HUES64 (cell line): Measurements from ENCODE around the gene TRAF3.

Experiments used
- H3K27ac ChIP-seq: 2 replicates; pipeline ENCODE4 v1.7.0; 2013; ENCODE audit warnings: low read depth, low read length, inconsistent platforms
- H3K27me3 ChIP-seq: 2 replicates; pipeline ENCODE4 v1.6.1; 2013; ENCODE audit warnings: mild to moderate bottlenecking, low read length; ENCODE audit not compliant: insufficient read depth
- H3K36me3 ChIP-seq: 2 replicates; pipeline ENCODE4 v1.6.1; 2013; ENCODE audit warnings: mild to moderate bottlenecking, low read length; ENCODE audit not compliant: insufficient read depth
- H3K4me1 ChIP-seq: 2 replicates; pipeline ENCODE4 v1.6.1; 2013; ENCODE audit warnings: mild to moderate bottlenecking, low read length, moderate library complexity; ENCODE audit not compliant: insufficient read depth
- H3K4me3 ChIP-seq: 2 replicates; pipeline ENCODE4 v1.5.1; 2013; ENCODE audit warnings: mild to moderate bottlenecking, low read length, moderate library complexity
- H3K9ac ChIP-seq: 2 replicates; pipeline ENCODE4 v1.6.1; 2013; ENCODE audit warnings: mild to moderate bottlenecking, low read depth, low read length
- H3K9me3 ChIP-seq: 2 replicates; pipeline ENCODE4 v1.6.1; 2013; ENCODE audit warnings: low read depth, low read length; ENCODE audit not compliant: insufficient read depth
- WGBS: fragments of 150-250, 120-280 bp; methylation state at CpG from one replicate; pipeline ENCODE4 v1.1.7; 2013; ENCODE audit warnings: missing lambda C conversion rate; 5-methylcytosine and 5-hydroxymethylcytosine counted together

The TRAF3 gene

GRCh38 chr14:102939329-102939728 is 162.1 kb downstream of the TRAF3 start:
- Histone ChIP-seq H3K9ac (no peak overlapping the region), H3K36me3 (peaks cover 55% of the 10 kb centered on the region), H3K4me1 (no peaks in the 10 kb centered on the region), H3K27ac (no peak overlapping the region), H3K9me3 (no peaks in the 10 kb centered on the region), H3K27me3 (no peaks in the 10 kb centered on the region), H3K4me3 (no peak overlapping the region)
- WGBS = 95% methylated on average over 18 of the region's 18 CpGs

- Histone ChIP-seq H3K4me3 (no peak overlapping the region), H3K27ac (no peak overlapping the region), H3K9ac (no peak overlapping the region), H3K4me1 (no peaks in the 10 kb centered on the region), H3K36me3 (peaks cover 61% of the 10 kb centered on the region), H3K9me3 (no peaks in the 10 kb centered on the region), H3K27me3 (no peaks in the 10 kb centered on the region)
- WGBS = 96% methylated on average over 42 of the region's 43 CpGs
Measured at GRCh38 chr14:102939820-102940561, 162.7 kb downstream of the TRAF3 start.

GRCh38 chr14:102940729-102941362 is 163.6 kb downstream of the TRAF3 start:
- H3K4me1 ChIP-seq = no peaks in the 10 kb centered on the region
- no peaks in the 10 kb centered on the region for H3K9me3 ChIP-seq
- no peaks in the 10 kb centered on the region for H3K27me3 ChIP-seq
- 95% methylated on average over 19 of the region's 19 CpGs for WGBS
- no peak overlapping the region for H3K27ac ChIP-seq
- H3K36me3 ChIP-seq = peaks cover 68% of the 10 kb centered on the region
- H3K4me3 ChIP-seq = no peak overlapping the region
- H3K9ac ChIP-seq = no peak overlapping the region

DNA sequence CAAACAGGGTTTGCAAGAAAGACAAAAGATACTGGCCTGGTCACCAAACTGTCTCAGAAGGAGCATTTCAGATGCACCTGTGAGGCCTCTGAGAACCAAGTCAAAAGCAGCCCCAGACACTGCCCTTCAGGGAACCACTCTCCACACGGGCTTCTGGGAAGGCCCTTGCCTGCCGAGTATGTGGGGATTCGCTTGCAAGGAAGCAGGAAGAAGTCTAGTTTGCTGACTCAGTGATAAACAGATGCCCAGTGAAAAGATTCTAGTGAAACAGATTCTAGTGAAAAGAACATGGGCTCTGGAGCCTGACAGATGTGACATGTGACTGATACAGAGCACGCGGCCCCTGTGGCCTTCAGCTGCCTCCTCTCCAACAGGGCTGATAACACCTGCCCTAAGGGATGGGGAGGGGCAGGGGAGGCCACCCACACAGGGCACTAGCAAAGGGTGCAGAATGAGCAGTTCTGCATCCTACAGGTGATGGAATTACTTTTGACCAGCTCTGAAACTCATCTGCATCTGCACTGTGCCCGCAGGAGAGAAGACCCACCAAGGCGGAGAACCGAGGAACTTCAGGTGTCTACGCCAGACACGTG is 164.3 kb downstream of the TRAF3 start:
- H3K4me1 ChIP-seq = no peaks in the 10 kb centered on the region
- H3K9me3 ChIP-seq = no peaks in the 10 kb centered on the region
- WGBS = 96% methylated on average over 10 of the region's 10 CpGs
- H3K27me3 ChIP-seq = no peaks in the 10 kb centered on the region
- no peak overlapping the region for H3K4me3 ChIP-seq
- H3K36me3 ChIP-seq = peaks cover 72% of the 10 kb centered on the region
- H3K9ac ChIP-seq = no peak overlapping the region
- H3K27ac ChIP-seq = no peak overlapping the region

DNA sequence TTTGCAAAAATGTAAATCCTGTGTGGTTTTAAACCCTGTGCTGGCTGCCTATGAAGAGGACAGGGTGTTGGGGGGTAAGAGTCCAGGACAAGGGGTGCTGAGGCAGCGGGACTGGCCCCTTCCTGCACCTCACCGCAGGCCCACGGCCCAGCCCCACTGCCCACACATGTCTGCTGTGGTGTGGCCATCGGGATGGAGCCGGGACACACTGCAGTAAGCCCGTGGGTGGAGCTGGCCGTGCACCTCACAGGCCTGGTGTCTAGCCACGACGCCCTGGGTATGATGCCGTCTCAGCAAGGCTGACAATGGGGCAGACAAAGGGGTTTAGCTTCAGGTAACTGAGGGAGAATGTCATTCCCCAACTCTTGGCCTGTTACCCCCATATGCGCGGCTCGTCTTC is 164.8 kb downstream of the TRAF3 start:
- Histone ChIP-seq H3K9me3 (no peaks in the 10 kb centered on the region), H3K27ac (no peak overlapping the region), H3K36me3 (peaks cover 77% of the 10 kb centered on the region), H3K9ac (no peak overlapping the region), H3K4me3 (no peak overlapping the region), H3K4me1 (no peaks in the 10 kb centered on the region), H3K27me3 (no peaks in the 10 kb centered on the region)
- 95% methylated on average over 13 of the region's 13 CpGs for WGBS

DNA sequence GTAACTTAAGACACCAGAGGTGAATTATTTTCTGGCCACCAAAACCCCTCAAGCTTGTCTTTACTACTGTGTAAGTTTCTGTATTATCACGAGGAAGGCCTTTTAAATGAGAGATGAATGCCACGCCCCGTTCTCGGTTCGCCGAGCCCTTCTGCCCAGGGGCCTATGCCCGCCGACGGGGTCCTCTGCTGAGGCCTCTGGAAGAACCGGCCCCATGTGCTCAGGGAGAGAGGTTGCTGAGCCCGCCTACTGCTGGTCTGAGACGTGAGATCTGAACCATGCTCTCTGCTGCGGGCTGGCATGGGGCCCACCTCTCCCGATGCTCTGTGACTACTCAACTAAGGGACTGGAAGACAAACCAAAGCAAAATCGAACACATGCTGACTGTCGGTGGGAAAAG is 166.2 kb downstream of the TRAF3 start:
- H3K4me1 ChIP-seq = no peaks in the 10 kb centered on the region
- no peak overlapping the region for H3K9ac ChIP-seq
- no peak overlapping the region for H3K27ac ChIP-seq
- 96% methylated on average over 16 of the region's 16 CpGs for WGBS
- peaks cover 74% of the 10 kb centered on the region for H3K36me3 ChIP-seq
- no peaks in the 10 kb centered on the region for H3K27me3 ChIP-seq
- H3K9me3 ChIP-seq = no peaks in the 10 kb centered on the region
- no peak overlapping the region for H3K4me3 ChIP-seq

- Histone ChIP-seq H3K9me3 (no peaks in the 10 kb centered on the region), H3K27ac (no peak overlapping the region), H3K27me3 (no peaks in the 10 kb centered on the region), H3K4me1 (no peaks in the 10 kb centered on the region), H3K9ac (no peak overlapping the region), H3K4me3 (no peak overlapping the region), H3K36me3 (peaks cover 75% of the 10 kb centered on the region)
- 97% methylated on average over 15 of the region's 15 CpGs for WGBS
Measured at GRCh38 chr14:102943979-102944378, 166.7 kb downstream of the TRAF3 start.

GRCh38 chr14:102944448-102945330 is 167.4 kb downstream of the TRAF3 start:
- Histone ChIP-seq H3K27ac (no peak overlapping the region), H3K27me3 (no peaks in the 10 kb centered on the region), H3K9me3 (no peaks in the 10 kb centered on the region), H3K9ac (no peak overlapping the region; the same call in 1 of the 2 replicates), H3K4me1 (no peaks in the 10 kb centered on the region), H3K36me3 (peaks cover 75% of the 10 kb centered on the region), H3K4me3 (no peak overlapping the region)
- WGBS = 93% methylated on average over 36 of the region's 36 CpGs

- no peaks in the 10 kb centered on the region for H3K4me1 ChIP-seq
- no peaks in the 10 kb centered on the region for H3K27me3 ChIP-seq
- H3K36me3 ChIP-seq = peaks cover 77% of the 10 kb centered on the region
- H3K9ac ChIP-seq = no peak overlapping the region
- H3K4me3 ChIP-seq = no peak overlapping the region
- no peaks in the 10 kb centered on the region for H3K9me3 ChIP-seq
- no peak overlapping the region for H3K27ac ChIP-seq
- 91% methylated on average over 29 of the region's 29 CpGs for WGBS
Measured at GRCh38 chr14:102945346-102946130, 168.3 kb downstream of the TRAF3 start.

DNA sequence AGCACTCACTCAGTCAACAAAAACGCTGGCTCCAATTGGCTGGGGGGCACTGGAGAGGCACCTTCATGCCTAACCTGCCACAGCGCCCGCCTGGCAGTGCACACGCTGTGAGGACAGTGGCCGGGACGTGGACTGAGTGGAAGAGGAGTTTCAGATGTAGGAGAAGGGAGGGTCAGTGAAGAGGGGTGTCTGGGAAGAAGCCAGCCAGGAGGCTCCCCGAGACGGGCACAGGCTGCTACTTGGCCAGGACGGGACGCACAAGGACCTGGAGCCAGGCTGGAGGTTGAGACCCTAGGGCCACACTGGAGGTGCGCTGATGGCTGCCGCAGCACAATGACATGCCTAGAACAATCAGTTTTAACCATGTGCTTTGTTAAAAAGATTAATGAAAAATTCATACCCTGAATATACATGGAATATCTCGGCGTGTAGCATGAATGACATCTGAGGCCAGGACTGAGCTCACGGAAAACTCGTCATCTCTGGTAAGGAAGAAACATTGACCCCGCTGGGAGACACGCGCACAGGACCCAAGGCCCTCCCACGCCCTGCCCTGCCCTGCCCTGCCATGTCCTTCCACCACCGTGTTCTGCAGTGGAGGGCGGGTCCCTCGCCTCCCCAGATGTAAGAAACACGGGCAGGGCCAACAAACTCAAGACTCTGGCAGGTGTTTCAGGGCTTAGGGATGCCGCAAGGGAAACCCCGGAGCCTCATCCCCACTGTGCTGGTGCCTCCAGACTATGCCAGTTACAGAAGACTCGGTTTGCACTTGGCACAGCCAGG is 170.3 kb downstream of the TRAF3 start:
- Histone ChIP-seq H3K4me3 (no peak overlapping the region), H3K4me1 (no peaks in the 10 kb centered on the region), H3K36me3 (peaks cover 83% of the 10 kb centered on the region), H3K9ac (no peak overlapping the region), H3K9me3 (no peaks in the 10 kb centered on the region), H3K27me3 (no peaks in the 10 kb centered on the region), H3K27ac (no peak overlapping the region)
- 92% methylated on average over 27 of the region's 27 CpGs for WGBS
